Astrocyte (in vitro differentiated cells and primary cell): ENCODE data around the gene EN2.

ENCODE experiments used
- EZH2 ChIP-seq: IDR thresholded peaks from 2 replicates; pipeline ENCODE4 v1.6.1; 2012; ENCODE audit warnings: mild to moderate bottlenecking, low read length, inconsistent platforms; ENCODE audit not compliant: insufficient read depth
- TF ChIP-seq, protein P1 (sequence below): IDR thresholded peaks from 2 replicates; pipeline ENCODE4 v1.5.1; 2011; ENCODE audit warnings: low read depth, mild to moderate bottlenecking, inconsistent platforms, low read length, moderate library complexity; ENCODE audit not compliant: insufficient read depth

DNA sequence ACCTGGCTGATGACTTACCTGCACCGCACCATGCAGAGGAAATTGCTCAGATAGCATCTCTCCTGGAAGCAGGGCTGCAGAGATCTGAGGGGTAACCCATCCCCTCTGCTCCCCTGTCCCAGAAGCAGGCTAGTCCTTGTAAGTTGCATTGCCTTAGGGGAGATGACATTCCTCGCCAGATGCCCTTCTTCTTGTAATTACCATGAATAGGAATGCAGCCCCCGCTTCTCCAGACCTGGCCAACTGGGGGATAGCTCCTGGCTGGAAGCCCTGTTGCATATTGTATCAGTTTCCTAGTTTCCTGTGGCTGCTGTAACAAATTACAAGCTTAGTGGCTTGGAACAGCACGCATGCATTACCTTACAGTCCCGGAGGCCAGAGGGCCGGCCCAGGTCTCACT, 47.5 kb upstream of the EN2 start:
- TF ChIP-seq, protein P1, sequence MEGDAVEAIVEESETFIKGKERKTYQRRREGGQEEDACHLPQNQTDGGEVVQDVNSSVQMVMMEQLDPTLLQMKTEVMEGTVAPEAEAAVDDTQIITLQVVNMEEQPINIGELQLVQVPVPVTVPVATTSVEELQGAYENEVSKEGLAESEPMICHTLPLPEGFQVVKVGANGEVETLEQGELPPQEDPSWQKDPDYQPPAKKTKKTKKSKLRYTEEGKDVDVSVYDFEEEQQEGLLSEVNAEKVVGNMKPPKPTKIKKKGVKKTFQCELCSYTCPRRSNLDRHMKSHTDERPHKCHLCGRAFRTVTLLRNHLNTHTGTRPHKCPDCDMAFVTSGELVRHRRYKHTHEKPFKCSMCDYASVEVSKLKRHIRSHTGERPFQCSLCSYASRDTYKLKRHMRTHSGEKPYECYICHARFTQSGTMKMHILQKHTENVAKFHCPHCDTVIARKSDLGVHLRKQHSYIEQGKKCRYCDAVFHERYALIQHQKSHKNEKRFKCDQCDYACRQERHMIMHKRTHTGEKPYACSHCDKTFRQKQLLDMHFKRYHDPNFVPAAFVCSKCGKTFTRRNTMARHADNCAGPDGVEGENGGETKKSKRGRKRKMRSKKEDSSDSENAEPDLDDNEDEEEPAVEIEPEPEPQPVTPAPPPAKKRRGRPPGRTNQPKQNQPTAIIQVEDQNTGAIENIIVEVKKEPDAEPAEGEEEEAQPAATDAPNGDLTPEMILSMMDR, result no peak
- TF ChIP-seq EZH2, result no peak
